Natural killer cell (primary cell): ENCODE measurements around the gene MTHFD2L. TPM values are rescaled to one million over a fixed set of nuclear protein-coding genes. Genes with fewer than 3 reads are reported as not detected.

Experiments
- ATAC-seq, 3 donors: fragments of 150-1000 bp in 2 of 3; fragments of 200-7000 bp in 1 of 3; cut with Tn5 transposase; 1 replicate in 1 of 3; 2 replicates in 2 of 3; pipeline ENCODE4 v1.10.0; 2021; ENCODE audit warnings: mild to moderate bottlenecking in 2 of 3, moderate library complexity in 2 of 3
- DNase-seq, 2 donors: peaks; one replicate each; pipeline versions ENCODE4 v3.0.0 to v3.0.0-alpha.2; 2013 to 2021; ENCODE audit warnings: mixed read lengths in 1 of 2
- H3K27ac ChIP-seq: one replicate; pipeline ENCODE4 v1.5.1; 2013; ENCODE audit warnings: mild to moderate bottlenecking, low read length
- H3K27me3 ChIP-seq: one replicate; pipeline ENCODE4 v1.6.1; 2013; ENCODE audit warnings: low read length; ENCODE audit not compliant: control insufficient read depth, insufficient read depth
- H3K36me3 ChIP-seq: one replicate; pipeline ENCODE4 v1.6.1; 2013; ENCODE audit warnings: low read length; ENCODE audit not compliant: control insufficient read depth, insufficient read depth
- H3K4me1 ChIP-seq: one replicate; pipeline ENCODE4 v1.6.1; 2013; ENCODE audit warnings: low read length; ENCODE audit not compliant: control insufficient read depth, insufficient read depth
- H3K4me3 ChIP-seq: one replicate; pipeline ENCODE4 v1.5.1; 2013; ENCODE audit warnings: low read length
- H3K9me3 ChIP-seq: one replicate; pipeline ENCODE4 v1.6.1; 2013; ENCODE audit warnings: low read length; ENCODE audit not compliant: control insufficient read depth, insufficient read depth
- H3K27ac Mint-ChIP-seq, 2 donors: one replicate each; pipeline ENCODE4 v1.8.0; 2022; ENCODE audit warnings: mild to moderate bottlenecking in 2 of 2, mixed read lengths in 2 of 2, moderate library complexity in 1 of 2
- H3K27me3 Mint-ChIP-seq, 2 donors: one replicate each; pipeline ENCODE4 v1.8.0; 2022; ENCODE audit warnings: low read depth in 2 of 2, mixed read lengths in 2 of 2
- H3K36me3 Mint-ChIP-seq: one replicate; pipeline ENCODE4 v1.8.0; 2022; ENCODE audit warnings: mixed read lengths
- H3K4me1 Mint-ChIP-seq, 2 donors: one replicate each; pipeline ENCODE4 v1.8.0; 2022; ENCODE audit warnings: mixed read lengths in 2 of 2
- H3K4me3 Mint-ChIP-seq: one replicate; pipeline ENCODE4 v1.8.0; 2022; ENCODE audit warnings: mild to moderate bottlenecking, moderate library complexity, mixed read lengths
- H3K9me3 Mint-ChIP-seq, 2 donors: one replicate each; pipeline ENCODE4 v1.8.0; 2022; ENCODE audit warnings: mixed read lengths in 2 of 2
- WGBS: methylation state at CpG from one replicate; pipeline ENCODE4 v1.1.7; 2013; ENCODE audit warnings: missing lambda C conversion rate; ENCODE audit not compliant: insufficient coverage; 5-methylcytosine and 5-hydroxymethylcytosine counted together
- intact Hi-C: fragments of 100-400 bp; cut with micrococcal nuclease; formaldehyde crosslinking; loops from one replicate; pipeline ENCODE4 v1.14.2; 2022
- total RNA-seq, 4 donors: library from RNA; stranded (reverse); fragments of 120-200 nt in 1 of 4; gene quantifications; one replicate each; pipeline versions ENCODE4 v1.2.3 to v1.2.4, GENCODE V29; 2013 to 2022
- TF ChIP-seq, protein P1 (sequence below): fragments of 200-600 bp; IDR thresholded peaks from one replicate; pipeline ENCODE4 v1.8.0; 2022; ENCODE audit warnings: antibody characterized with exemption

Gene MTHFD2L
- total RNA-seq, 3 donors from 2014 or later (not counting 1 experiment from before 2014, with no cell fraction given), result 9.5 to 11.7 (median 10.4) TPM

DNA sequence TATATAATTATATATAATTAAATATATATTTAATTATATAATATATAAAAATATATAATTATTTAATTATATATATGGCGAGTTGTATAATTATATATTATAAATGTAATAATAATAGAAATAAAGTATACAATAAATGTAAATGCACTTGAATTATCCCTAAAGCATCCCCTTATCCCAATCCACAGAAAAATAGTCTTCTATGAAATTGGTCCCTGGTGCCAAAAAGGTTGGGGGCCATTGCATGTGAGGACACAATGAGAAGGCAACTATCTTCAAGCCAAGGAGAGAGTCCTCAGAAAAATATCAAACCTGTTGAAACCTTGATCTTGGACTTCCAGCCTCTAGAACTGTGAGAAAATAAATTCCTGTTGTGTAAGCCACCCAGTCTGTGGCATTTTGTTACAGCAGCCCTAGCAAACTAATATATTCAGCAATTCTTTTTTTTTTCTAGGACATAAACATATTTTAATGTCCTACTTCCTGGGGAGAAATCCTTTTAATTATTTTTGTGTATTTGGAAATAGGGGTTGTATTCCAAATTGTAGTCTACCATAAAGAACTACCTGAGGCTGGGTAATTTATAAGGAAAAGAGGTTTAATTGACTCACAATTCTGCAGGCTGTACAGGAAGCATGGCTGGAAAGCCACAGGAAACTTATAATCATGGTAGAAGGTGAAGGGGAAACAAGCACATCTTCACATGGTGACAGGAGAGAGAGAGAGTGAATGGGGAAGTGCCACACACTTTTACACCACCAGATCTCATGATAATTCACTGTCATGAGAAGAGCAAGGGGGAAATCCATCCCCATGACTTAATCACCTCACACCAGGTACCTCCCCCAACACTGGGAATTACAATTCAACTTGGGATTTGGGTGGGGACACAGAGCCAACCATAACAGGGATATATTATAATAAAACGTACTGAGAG, 36.0 kb upstream of the MTHFD2L start:
- Mint-ChIP-seq H3K9me3 (no peaks in the 10 kb centered on the region), H3K36me3 (no peaks in the 10 kb centered on the region), H3K4me1 (no peaks in the 10 kb centered on the region), H3K27ac (no peak overlapping the region), H3K4me3 (no peak overlapping the region), H3K27me3 (peaks cover 0 to 10% of the 10 kb centered on the region in 2 donors)
- intact Hi-C loops, result no loop called here
- no peaks in the 10 kb centered on the region for H3K36me3 ChIP-seq
- ATAC-seq (no peak), DNase-seq (no peak)
- no peak overlapping the region for H3K4me3 ChIP-seq
- no peaks in the 10 kb centered on the region for H3K27me3 ChIP-seq
- 83% methylated on average over 1 of the region's 2 CpGs for WGBS
- no peaks in the 10 kb centered on the region for H3K4me1 ChIP-seq
- no peak overlapping the region for H3K27ac ChIP-seq
- no peaks in the 10 kb centered on the region for H3K9me3 ChIP-seq
- TF ChIP-seq, protein P1, sequence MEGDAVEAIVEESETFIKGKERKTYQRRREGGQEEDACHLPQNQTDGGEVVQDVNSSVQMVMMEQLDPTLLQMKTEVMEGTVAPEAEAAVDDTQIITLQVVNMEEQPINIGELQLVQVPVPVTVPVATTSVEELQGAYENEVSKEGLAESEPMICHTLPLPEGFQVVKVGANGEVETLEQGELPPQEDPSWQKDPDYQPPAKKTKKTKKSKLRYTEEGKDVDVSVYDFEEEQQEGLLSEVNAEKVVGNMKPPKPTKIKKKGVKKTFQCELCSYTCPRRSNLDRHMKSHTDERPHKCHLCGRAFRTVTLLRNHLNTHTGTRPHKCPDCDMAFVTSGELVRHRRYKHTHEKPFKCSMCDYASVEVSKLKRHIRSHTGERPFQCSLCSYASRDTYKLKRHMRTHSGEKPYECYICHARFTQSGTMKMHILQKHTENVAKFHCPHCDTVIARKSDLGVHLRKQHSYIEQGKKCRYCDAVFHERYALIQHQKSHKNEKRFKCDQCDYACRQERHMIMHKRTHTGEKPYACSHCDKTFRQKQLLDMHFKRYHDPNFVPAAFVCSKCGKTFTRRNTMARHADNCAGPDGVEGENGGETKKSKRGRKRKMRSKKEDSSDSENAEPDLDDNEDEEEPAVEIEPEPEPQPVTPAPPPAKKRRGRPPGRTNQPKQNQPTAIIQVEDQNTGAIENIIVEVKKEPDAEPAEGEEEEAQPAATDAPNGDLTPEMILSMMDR, result no peak

DNA sequence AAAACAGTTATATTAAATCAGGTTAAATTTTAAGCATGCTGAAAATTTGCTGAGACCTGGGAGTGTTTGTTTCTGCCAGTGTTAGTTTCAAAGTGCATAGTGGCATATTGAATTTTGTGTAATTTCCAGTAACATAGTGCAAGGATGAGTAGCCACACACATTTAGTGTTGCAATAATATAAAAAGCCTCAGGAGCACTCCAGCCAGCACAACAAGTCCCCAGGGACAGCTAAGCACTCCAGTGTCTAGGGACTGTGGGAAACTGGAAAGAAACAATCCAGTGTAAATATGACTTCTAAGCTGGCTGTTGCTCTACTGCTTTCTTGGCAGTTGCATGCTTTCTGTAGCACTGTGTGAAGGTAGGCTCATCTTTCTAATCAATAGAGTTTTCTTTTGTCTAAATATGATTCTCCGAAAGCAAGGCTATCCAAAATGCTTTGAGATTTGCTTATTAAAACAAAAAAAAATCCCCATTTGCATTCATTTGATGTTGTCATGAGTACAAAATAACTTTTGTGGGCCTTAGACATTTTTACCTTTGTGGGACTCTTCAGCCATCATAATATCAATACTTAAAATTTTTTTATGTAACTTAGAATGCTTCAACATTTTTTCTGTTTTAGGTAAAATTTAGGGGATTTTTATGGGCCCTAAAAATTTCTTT, 34.7 kb upstream of the MTHFD2L start:
- Histone ChIP-seq H3K36me3 (no peaks in the 10 kb centered on the region), H3K4me1 (no peaks in the 10 kb centered on the region), H3K4me3 (no peak overlapping the region), H3K27ac (no peak overlapping the region), H3K27me3 (no peaks in the 10 kb centered on the region), H3K9me3 (no peaks in the 10 kb centered on the region)
- Mint-ChIP-seq H3K27me3 (peaks cover 0 to 17% of the 10 kb centered on the region in 2 donors), H3K4me1 (no peaks in the 10 kb centered on the region), H3K4me3 (no peak overlapping the region), H3K9me3 (no peaks in the 10 kb centered on the region), H3K36me3 (no peaks in the 10 kb centered on the region), H3K27ac (no peak overlapping the region)
- TF ChIP-seq, protein P1, result no peak
- intact Hi-C loops, result no loop called here
- DNase-seq (no peak), ATAC-seq (no peak)
- whole genome bisulfite sequencing, result 100% methylated on average over 1 of the region's 1 CpG

DNA sequence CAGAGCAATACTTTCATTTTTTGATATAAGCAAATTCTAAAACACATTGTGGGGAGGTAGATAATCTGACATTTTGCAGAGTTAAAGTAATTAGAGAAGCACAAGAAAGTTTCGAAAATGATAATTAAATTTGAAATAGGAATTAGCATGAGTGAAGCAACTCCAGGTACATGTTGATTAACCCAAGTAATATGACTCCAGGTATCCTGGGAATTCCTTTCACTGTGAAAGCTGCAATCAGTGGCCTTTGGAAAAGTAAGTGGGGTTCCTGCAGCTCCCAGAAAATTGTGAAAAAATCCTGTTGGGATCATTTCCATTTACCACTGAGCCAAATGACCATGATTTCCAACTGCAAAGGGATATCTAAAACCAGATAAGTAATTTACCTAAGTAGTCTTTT, 32.9 kb upstream of the MTHFD2L start:
- Histone ChIP-seq H3K36me3 (no peaks in the 10 kb centered on the region), H3K4me3 (no peak overlapping the region), H3K27me3 (peaks cover 3% of the 10 kb centered on the region), H3K4me1 (no peaks in the 10 kb centered on the region), H3K27ac (no peak overlapping the region), H3K9me3 (no peaks in the 10 kb centered on the region)
- no peak overlapping the region for H3K4me3 Mint-ChIP-seq
- no peaks in the 10 kb centered on the region for H3K36me3 Mint-ChIP-seq
- no peak for DNase-seq
- TF ChIP-seq, protein P1, result no peak
- H3K27ac Mint-ChIP-seq, result no peak overlapping the region
- 90% methylated on average over 1 of the region's 1 CpG for WGBS
- H3K27me3 Mint-ChIP-seq, result peaks cover 8 to 34% of the 10 kb centered on the region in 2 donors
- no peak for ATAC-seq
- H3K4me1 Mint-ChIP-seq, result no peaks in the 10 kb centered on the region
- H3K9me3 Mint-ChIP-seq, result no peaks in the 10 kb centered on the region
- intact Hi-C loops, result no loop called here
